ENCODE measurements around the gene NAA60. TPM values are rescaled to one million over a fixed set of nuclear protein-coding genes. Genes with fewer than 3 reads are reported as not detected.

NAA60 gene
- total and polyA plus RNA-seq, 8 donors = 35.9 to 54.6 (median 47.1) TPM

- intact Hi-C loops (cut with DNase I) = no loop called here
Observed at GRCh38 chr16:3532741-3533140, 89.3 kb downstream of the NAA60 start.

GRCh38 chr16:3534126-3534525 lies 90.6 kb downstream of the NAA60 start:
- Histone ChIP-seq H3K27ac (no peak overlapping the region), H3K9me3 (no peaks in the 10 kb centered on the region), H3K4me3 (no peak overlapping the region), H3K36me3 (peaks cover 0 to 59% of the 10 kb centered on the region in 2 donors), H3K27me3 (no peaks in the 10 kb centered on the region), H3K4me1 (no peaks in the 10 kb centered on the region)
- intact Hi-C loops (cut with DNase I) = no loop called here
- DNase-seq = no peak
- TF ChIP-seq, protein P1, sequence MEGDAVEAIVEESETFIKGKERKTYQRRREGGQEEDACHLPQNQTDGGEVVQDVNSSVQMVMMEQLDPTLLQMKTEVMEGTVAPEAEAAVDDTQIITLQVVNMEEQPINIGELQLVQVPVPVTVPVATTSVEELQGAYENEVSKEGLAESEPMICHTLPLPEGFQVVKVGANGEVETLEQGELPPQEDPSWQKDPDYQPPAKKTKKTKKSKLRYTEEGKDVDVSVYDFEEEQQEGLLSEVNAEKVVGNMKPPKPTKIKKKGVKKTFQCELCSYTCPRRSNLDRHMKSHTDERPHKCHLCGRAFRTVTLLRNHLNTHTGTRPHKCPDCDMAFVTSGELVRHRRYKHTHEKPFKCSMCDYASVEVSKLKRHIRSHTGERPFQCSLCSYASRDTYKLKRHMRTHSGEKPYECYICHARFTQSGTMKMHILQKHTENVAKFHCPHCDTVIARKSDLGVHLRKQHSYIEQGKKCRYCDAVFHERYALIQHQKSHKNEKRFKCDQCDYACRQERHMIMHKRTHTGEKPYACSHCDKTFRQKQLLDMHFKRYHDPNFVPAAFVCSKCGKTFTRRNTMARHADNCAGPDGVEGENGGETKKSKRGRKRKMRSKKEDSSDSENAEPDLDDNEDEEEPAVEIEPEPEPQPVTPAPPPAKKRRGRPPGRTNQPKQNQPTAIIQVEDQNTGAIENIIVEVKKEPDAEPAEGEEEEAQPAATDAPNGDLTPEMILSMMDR (IDR thresholded peaks at IDR 0.05) = no peak
- no peak for ATAC-seq

More at GRCh38 chr16:3532741-3533140, 89.3 kb downstream of the NAA60 start:
- Histone ChIP-seq H3K36me3 (peaks cover 0 to 57% of the 10 kb centered on the region in 2 donors), H3K9me3 (no peaks in the 10 kb centered on the region), H3K27me3 (no peaks in the 10 kb centered on the region), H3K27ac (no peak overlapping the region), H3K4me1 (no peaks in the 10 kb centered on the region), H3K4me3 (no peak overlapping the region)
- TF ChIP-seq, protein P1 (IDR thresholded peaks at IDR 0.05) = no peak
- DNase-seq (no peak), ATAC-seq (no peak)

DNA sequence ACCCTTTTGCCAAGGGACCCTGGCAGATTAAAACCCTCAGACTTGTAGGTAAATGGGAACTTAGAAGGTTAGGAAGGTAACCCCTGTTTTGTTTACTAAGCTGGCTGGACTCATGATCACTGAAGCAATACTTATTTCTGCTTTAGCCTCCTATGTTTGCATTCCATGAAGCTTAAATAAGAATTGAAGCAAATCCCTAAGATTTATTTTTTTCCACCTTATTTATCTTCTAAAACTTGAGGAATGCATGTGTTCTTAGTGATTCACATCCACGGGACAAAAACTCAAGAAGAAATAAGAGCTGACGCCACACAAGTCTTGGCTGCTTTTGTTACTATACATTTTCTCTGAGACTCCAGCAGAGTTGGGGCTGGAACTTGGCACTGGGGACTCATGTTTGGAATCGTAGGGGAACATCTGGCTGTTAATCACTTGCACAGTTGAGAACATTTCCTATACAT lies 92.8 kb downstream of the NAA60 start:
- peak in 1 of 4 donors; percentile 6 for DNase-seq
- Histone ChIP-seq H3K27me3 (no peaks in the 10 kb centered on the region), H3K4me3 (no peak overlapping the region), H3K4me1 (no peaks in the 10 kb centered on the region), H3K9me3 (no peaks in the 10 kb centered on the region), H3K27ac (no peak overlapping the region), H3K36me3 (peaks cover 0 to 67% of the 10 kb centered on the region in 2 donors)
- ATAC-seq = no peak
- TF ChIP-seq, protein P1 (IDR thresholded peaks at IDR 0.05) = no peak
- intact Hi-C loops (cut with DNase I) = no loop called here

Small RNA genes within 50 kb of the gene (microRNA-seq; reads per million reads assigned to microRNA genes)
- 0 reads per million in 2 donors for gene MIR6126

Other genes with a start within 250 kb of the NAA60 start
- gene ZNF200, start 208.5 kb upstream of the NAA60 start, total RNA-seq = 10 to 100 TPM in 1 of 2 donors, 1 to 10 TPM in 1; 6.7 to 10.5 TPM
- 10 to 100 TPM; 12.3 to 15.0 (median 13.1) TPM for gene ZNF200, start 208.5 kb upstream of the NAA60 start, polyA plus RNA-seq (ENCODE audit: insufficient read length in 6 of 6)
- 10 to 100 TPM in 1 of 2 donors, 1 to 10 TPM in 1; 2.4 to 21.4 TPM for gene MEFV, start 187.0 kb upstream of the NAA60 start, total RNA-seq
- under 1 TPM; 0.43 to 0.98 (median 0.58) TPM for gene MEFV, start 187.0 kb upstream of the NAA60 start, polyA plus RNA-seq (ENCODE audit: insufficient read length in 6 of 6)
- gene ZNF263, start 160.2 kb upstream of the NAA60 start, total RNA-seq = 10 to 100 TPM; 18.5 to 18.9 TPM
- gene ZNF263, start 160.2 kb upstream of the NAA60 start, polyA plus RNA-seq (ENCODE audit: insufficient read length in 6 of 6) = 10 to 100 TPM; 46.2 to 54.0 (median 51.2) TPM
- gene TIGD7, start 138.2 kb upstream of the NAA60 start, total RNA-seq = 1 to 10 TPM; 3.4 to 6.3 TPM
- 10 to 100 TPM; 11.2 to 14.8 (median 12.5) TPM for gene TIGD7, start 138.2 kb upstream of the NAA60 start, polyA plus RNA-seq (ENCODE audit: insufficient read length in 6 of 6)
- gene ZNF75A, start 138.2 kb upstream of the NAA60 start, total RNA-seq = 10 to 100 TPM; 20.3 to 26.8 TPM
- gene ZNF75A, start 138.2 kb upstream of the NAA60 start, polyA plus RNA-seq (ENCODE audit: insufficient read length in 6 of 6) = 10 to 100 TPM; 50.6 to 65.3 (median 53.0) TPM
- not detected for gene OR2C1, start 87.8 kb upstream of the NAA60 start, total RNA-seq
- under 1 TPM; 0.20 to 0.96 (median 0.55) TPM for gene OR2C1, start 87.8 kb upstream of the NAA60 start, polyA plus RNA-seq (ENCODE audit: insufficient read length in 6 of 6)
- gene ZSCAN32, start 42.7 kb upstream of the NAA60 start, total RNA-seq = 10 to 100 TPM in 1 of 2 donors, 1 to 10 TPM in 1; 9.4 to 12.0 TPM
- 10 to 100 TPM; 18.5 to 23.9 (median 20.6) TPM for gene ZSCAN32, start 42.7 kb upstream of the NAA60 start, polyA plus RNA-seq (ENCODE audit: insufficient read length in 6 of 6)
- gene ZNF174, start 42.5 kb upstream of the NAA60 start, total RNA-seq = 1 to 10 TPM; 8.1 to 9.2 TPM
- 10 to 100 TPM; 12.3 to 15.1 (median 14.0) TPM for gene ZNF174, start 42.5 kb upstream of the NAA60 start, polyA plus RNA-seq (ENCODE audit: insufficient read length in 6 of 6)
- 1 to 10 TPM; 3.2 to 4.1 TPM for gene ZNF597, start 176 bp upstream of the NAA60 start, total RNA-seq
- 1 to 10 TPM; 4.0 to 4.8 (median 4.2) TPM for gene ZNF597, start 176 bp upstream of the NAA60 start, polyA plus RNA-seq (ENCODE audit: insufficient read length in 6 of 6)
- not detected for gene C16orf90, start 51.8 kb downstream of the NAA60 start, total RNA-seq
- under 1 TPM in 1 of 6 donors, not detected in 5; 0.15 TPM for gene C16orf90, start 51.8 kb downstream of the NAA60 start, polyA plus RNA-seq (ENCODE audit: insufficient read length in 6 of 6)
- 10 to 100 TPM; 21.6 to 27.3 TPM for gene CLUAP1, start 57.3 kb downstream of the NAA60 start, total RNA-seq
- 10 to 100 TPM; 38.7 to 57.4 (median 53.3) TPM for gene CLUAP1, start 57.3 kb downstream of the NAA60 start, polyA plus RNA-seq (ENCODE audit: insufficient read length in 6 of 6)
- gene NLRC3, start 133.7 kb downstream of the NAA60 start, total RNA-seq = 1 to 10 TPM; 1.9 to 3.6 TPM
- gene NLRC3, start 133.7 kb downstream of the NAA60 start, polyA plus RNA-seq (ENCODE audit: insufficient read length in 6 of 6) = 1 to 10 TPM; 2.9 to 4.5 (median 3.4) TPM
- 1 to 10 TPM; 6.7 to 8.1 TPM for gene SLX4, start 167.9 kb downstream of the NAA60 start, total RNA-seq
- 1 to 10 TPM; 6.7 to 7.8 (median 7.1) TPM for gene SLX4, start 167.9 kb downstream of the NAA60 start, polyA plus RNA-seq (ENCODE audit: insufficient read length in 6 of 6)
- 10 to 100 TPM; 14.6 to 16.9 TPM for gene DNASE1, start 211.0 kb downstream of the NAA60 start, total RNA-seq
- gene DNASE1, start 211.0 kb downstream of the NAA60 start, polyA plus RNA-seq (ENCODE audit: insufficient read length in 6 of 6) = 10 to 100 TPM; 26.2 to 30.0 (median 28.7) TPM